GM06990 (cell line): ENCODE data around the gene KCTD15.

Experiments
- DNase-seq: peaks from one replicate; pipeline ENCODE4 v3.0.0-alpha.2; 2011; ENCODE audit not compliant: insufficient read length; ENCODE audit errors: extremely low read depth
- H3K27me3 ChIP-seq: replicated peaks from 2 replicates; pipeline ENCODE4 v1.6.0; 2011; ENCODE audit warnings: low read length; ENCODE audit not compliant: control insufficient read depth, insufficient read depth
- H3K36me3 ChIP-seq: 2 replicates; pipeline ENCODE4 v1.5.1; 2011; ENCODE audit warnings: low read length; ENCODE audit not compliant: control insufficient read depth, insufficient read depth
- H3K4me3 ChIP-seq: replicated peaks from 2 replicates; pipeline ENCODE4 v1.5.1; 2011; ENCODE audit warnings: low read depth, mild to moderate bottlenecking, control low read depth, low read length
- CTCF ChIP-seq: IDR thresholded peaks from 2 replicates; pipeline ENCODE4 v1.5.1; 2011; ENCODE audit warnings: low read length, control low read depth, mild to moderate bottlenecking, inconsistent platforms; ENCODE audit not compliant: insufficient read depth, poor library complexity, severe bottlenecking

Gene KCTD15

GRCh38 chr19:33750587-33751435, 45.9 kb upstream of the KCTD15 start:
- Histone ChIP-seq H3K27me3 (no peaks in the 10 kb centered on the region; the same call in 1 of the 2 replicates), H3K36me3 (no peaks in the 10 kb centered on the region), H3K4me3 (no peak overlapping the region)
- no peak for TF ChIP-seq CTCF
- DNase-seq: no peak

GRCh38 chr19:33751436-33751770, 45.3 kb upstream of the KCTD15 start:
- TF ChIP-seq CTCF: no peak
- H3K36me3 ChIP-seq: no peaks in the 10 kb centered on the region
- no peaks in the 10 kb centered on the region; the same call in 1 of the 2 replicates for H3K27me3 ChIP-seq
- H3K4me3 ChIP-seq: no peak overlapping the region
- no peak for DNase-seq

- no peak for TF ChIP-seq CTCF
- Histone ChIP-seq H3K4me3 (no peak overlapping the region), H3K27me3 (no peaks in the 10 kb centered on the region; the same call in 1 of the 2 replicates), H3K36me3 (no peaks in the 10 kb centered on the region)
- no peak for DNase-seq
Measured at GRCh38 chr19:33752018-33752800, 44.5 kb upstream of the KCTD15 start.

- Histone ChIP-seq H3K27me3 (no peaks in the 10 kb centered on the region; the same call in 1 of the 2 replicates), H3K4me3 (no peak overlapping the region), H3K36me3 (no peaks in the 10 kb centered on the region)
- DNase-seq: no peak
- no peak for TF ChIP-seq CTCF
Measured at GRCh38 chr19:33752945-33753344, 43.7 kb upstream of the KCTD15 start.

- no peak for DNase-seq
- no peaks in the 10 kb centered on the region for H3K36me3 ChIP-seq
- TF ChIP-seq CTCF: no peak
- no peak overlapping the region for H3K4me3 ChIP-seq
- no peaks in the 10 kb centered on the region; the same call in 1 of the 2 replicates for H3K27me3 ChIP-seq
Measured at GRCh38 chr19:33754361-33754760, 42.3 kb upstream of the KCTD15 start.
